ELF-1 (cell line): ENCODE measurements around the gene DNM2.
A peak's percentile ranks its signal among the peaks of the same experiment; 100 is the strongest.

Experiments
- DNase-seq: peaks from one replicate; pipeline ENCODE4 v3.0.0-alpha.2; 2016; ENCODE audit warnings: low read depth, low spot score

DNM2 gene

DNA sequence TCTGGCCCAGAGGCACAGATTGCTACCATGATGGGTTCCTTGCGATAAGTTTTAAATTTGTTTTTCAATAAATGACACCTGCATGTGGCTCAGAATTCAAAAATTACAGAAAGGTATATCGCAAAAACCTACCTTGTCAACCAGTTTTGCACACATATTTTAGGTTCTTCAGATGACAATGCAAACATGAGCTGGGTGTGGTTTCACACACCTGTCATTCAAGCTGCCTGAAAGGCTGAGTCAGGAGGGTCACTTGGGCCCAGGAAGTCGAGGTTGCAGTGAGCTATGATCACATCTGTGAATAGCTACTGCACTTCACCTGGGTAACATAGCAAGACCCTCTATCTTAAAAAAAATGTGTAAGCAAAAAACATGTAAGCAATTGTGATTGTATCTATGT lies 56.1 kb downstream of the DNM2 start:
- no peak for DNase-seq

- no peak for DNase-seq
These were observed 57.0 kb downstream of the DNM2 start for GRCh38 chr19:10774893-10775292.

DNA sequence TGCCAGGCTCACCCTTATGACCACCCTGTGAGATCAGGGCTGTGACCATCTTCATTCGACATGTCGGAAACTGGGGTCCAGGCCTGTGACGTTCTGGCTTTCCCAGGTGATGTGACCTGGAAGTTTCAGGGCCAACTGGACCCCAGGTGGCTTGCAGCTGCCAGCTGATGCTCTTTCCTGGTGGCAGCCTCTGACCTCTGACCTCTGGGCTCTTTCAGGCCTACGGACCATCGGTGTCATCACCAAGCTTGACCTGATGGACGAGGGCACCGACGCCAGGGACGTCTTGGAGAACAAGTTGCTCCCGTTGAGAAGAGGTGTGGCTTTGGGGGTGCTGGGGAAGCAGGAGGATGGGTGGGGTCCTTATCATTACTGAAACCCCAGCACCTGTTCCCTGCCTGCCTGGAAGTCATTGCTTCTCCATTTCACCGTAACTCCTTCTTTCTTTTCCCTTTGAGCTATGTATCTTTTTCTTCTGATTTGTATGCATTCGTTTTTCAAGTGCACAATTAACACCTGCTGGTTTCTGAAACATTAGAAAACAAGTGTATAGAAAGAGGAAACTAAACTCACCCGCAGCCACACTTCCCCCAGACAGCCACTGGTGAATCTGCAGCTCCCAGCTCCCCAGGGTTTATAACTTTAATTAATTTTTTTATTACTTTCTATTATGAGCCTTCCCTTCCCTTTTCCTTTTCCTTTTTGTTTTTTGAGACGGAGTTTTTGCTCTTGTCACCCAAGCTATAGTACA lies 59.2 kb downstream of the DNM2 start:
- no peak for DNase-seq

DNA sequence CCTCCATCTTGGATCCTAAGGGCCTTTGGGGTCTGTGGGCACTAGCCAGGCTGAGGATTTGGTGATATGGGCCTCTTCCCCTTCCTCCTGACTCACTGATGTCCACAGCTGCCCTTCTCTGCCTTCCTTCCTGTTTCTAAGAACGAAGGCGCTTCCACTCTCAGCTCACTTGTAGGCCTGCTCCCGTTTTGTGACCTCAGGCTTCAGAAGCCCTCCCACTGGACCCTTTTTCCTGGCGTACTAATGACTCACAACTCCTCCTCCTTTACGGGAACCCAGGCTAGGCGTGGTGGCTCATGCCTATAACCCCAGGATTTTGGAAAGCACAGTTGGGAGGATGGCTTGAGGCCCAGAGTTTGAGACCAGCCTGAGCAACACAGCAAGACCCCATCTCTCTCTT lies 62.5 kb downstream of the DNM2 start:
- no peak for DNase-seq

DNA sequence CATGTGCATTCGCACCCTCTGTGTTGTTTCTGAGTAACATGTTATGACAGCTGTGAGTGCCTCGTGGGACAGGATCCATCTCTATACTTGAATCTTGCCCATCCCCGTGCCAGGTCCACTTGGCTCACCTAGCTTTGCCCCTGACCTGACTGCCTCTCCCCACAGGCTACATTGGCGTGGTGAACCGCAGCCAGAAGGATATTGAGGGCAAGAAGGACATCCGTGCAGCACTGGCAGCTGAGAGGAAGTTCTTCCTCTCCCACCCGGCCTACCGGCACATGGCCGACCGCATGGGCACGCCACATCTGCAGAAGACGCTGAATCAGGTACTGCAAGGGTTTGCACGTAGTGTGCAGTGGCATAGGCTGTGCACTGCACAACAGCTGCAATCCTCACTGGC lies 64.9 kb downstream of the DNM2 start:
- no peak for DNase-seq

- no peak for DNase-seq
These were observed 66.4 kb downstream of the DNM2 start for GRCh38 chr19:10784257-10784656.

- DNase-seq = no peak
These were observed 70.3 kb downstream of the DNM2 start for GRCh38 chr19:10788146-10788545.

DNA sequence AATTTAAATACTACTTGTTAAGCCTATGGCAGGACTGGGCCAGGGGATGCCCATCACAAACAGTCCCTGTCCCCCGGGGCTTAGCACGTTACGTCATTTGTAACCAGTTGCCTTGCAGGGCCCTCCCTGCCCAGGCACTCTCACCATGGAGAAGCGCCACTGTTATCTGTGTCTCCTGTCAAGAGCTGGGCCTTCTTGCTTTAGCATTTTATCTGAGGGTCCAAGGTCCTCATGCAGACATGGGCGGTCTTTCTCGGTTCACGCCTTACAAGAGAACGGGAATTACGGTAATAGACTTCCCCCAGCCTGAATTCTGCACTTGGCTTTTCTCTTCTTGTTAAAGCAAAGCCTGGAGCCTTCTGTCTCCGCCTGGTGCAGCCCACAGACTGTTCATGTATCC lies 72.0 kb downstream of the DNM2 start:
- no peak for DNase-seq

DNA sequence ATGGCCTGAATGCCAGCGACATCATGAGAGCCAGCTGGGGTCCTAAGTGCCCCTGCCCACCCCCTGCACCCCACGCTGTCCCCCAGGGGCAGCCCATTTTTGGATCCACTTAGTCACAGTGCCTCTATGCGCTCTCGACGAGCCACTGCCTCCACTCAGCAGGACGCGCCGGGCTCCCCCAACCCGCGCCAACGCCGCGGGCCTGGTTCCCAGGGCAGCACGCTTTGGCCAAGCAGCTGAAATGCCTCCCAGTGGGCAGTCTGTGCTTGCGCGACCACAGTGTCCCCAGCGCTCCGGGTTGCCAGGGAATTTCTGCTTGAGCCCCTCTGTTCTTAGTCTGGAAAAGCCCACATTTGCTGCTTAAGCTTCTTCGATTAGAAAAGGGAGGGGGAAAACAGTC lies 78.8 kb downstream of the DNM2 start:
- DNase-seq = no peak

- no peak for DNase-seq
These were observed 79.2 kb downstream of the DNM2 start for GRCh38 chr19:10797078-10797477.

DNA sequence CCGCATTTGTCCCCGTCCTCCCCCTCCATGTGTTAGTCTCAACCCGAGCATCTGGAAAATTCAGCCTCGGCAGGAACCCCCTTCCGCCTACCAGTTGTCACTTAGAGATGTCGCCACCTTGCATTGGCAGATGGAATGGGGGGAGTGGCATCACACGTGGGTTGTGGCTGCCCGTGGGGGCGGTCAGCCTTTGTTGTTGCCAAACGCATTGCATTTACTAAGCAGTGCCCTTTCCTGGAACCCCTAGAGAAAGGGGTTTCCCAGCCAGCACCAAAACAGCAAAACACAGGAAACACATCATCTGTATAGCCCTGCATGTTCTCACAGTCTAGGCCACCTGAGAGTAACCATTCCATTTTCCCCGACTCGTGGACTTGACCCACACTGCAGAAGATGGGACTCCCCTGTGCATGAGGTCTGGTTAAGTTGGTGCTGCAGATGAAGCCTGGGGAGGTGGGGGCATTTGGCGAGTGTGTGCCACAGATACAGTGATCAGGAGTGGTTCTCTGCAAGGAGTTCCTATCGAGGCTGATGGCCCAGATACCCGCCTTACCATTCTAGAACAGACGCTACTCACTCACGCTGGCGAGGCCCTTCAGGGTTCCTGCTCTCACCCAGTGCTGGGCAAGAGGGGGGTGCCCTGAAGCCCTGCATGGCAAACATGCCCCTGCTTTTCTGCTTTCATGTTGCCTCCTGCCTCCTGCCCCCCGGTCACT lies 79.8 kb downstream of the DNM2 start:
- DNase-seq = no peak

GRCh38 chr19:10800488-10800887 lies 82.6 kb downstream of the DNM2 start:
- no peak for DNase-seq

DNA sequence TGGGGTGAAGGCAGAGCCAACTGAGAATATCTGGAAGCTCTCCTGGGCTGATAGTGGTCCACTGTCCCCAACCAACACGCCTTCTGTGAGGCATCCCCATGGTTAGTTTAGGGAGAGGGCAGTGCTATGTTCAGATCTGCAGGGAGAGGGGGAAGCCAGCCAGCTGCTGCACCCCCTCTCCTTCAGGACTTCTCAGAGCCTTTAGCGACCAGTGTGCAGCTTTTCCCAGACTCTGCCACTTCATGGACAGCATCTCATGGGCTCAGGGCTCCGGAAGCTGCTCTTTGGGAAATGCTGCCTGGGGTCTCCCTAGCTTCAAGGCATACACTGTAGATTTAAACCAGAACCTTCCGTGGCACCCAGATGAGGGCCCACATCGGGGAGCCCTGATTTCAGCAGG lies 84.6 kb downstream of the DNM2 start:
- no peak for DNase-seq

GRCh38 chr19:10803252-10803651 lies 85.4 kb downstream of the DNM2 start:
- DNase-seq = no peak

GRCh38 chr19:10805065-10805757 lies 87.3 kb downstream of the DNM2 start:
- DNase-seq = no peak

DNA sequence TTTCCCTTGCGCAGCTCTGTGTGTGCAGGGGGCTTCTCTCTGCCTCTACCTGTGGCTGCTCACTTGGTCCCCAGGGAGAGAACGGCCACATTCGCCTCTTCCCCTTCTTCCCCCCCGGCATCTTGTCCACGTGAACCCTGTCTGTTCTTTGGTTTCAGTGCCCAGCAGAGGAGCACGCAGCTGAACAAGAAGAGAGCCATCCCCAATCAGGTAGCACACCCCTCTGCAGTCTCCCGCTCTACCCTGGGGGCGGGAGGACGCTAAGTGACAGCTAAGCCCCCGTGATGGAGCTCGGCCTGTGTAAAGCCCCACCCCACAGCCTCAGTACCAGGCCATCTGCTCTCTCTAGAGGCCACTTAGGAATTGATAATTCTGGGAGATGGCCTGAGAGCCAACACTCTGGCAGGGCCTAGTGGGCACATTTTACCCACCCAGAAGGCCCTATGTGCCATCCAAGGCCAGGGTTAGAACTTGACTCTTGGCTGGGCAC lies 87.9 kb downstream of the DNM2 start:
- no peak for DNase-seq

DNA sequence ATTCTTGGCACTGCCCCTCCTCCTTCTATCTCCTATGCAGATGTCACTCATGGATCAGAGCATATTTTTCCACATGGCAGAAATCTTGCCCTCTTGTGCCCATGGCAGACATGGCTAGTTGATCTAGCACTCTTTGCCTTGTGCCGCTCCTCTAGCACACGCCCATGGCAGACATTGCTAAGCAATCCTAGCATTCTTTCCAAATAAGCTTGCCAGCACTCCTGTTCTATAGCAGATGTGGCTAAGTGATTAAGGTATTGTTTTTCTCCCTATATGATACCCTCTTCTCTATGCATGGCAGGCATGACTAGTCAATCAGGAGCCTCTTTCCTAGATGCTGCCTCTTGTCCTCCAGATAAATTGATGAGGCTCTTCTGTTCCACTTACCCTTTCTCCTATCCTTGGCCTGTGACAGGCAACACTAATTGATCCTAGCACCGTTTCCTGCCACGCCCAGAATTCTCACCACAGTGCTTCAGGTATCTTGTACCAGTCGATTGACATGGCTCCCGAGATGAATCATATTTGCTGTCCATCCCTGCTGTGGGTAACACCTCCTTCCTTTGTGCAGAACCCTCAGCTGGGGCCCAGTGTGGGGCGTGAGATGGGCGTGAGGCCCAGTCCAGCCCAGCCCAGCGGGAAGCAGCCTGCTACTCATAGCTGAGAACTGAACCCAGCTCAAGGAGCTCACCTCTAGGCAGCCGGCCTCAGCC lies 91.2 kb downstream of the DNM2 start:
- DNase-seq = no peak

DNA sequence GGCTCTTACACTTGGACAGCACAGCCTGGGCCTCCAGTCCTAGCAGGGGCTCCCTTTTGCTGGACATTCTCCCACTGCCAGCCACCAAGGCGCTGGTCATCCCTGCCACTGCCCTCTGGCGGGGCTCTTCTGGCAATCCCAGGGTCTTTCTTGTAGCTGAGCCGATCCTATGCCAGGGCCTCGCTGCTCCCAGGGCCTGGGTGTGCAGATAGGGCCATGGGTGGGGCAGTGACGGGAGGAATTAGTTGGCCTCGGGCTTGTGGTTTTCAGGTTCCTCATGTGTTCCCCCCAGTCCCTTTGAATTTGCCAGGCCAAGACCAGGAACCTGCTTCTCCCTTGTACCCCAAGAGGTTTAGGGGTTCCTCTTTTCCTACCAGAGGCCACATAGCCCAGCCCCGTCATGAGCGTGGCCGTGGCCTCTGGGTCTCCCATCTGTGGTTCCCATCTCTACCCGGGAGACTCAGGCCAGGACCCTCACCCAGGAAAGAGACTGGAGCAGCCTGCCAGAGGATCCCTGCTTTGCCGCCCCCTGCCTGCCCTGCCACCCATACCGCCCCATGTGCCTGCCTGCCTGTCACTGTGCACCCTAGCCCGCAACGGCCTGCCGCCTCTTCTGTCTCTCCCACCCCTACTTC lies 91.9 kb downstream of the DNM2 start:
- no peak for DNase-seq

DNA sequence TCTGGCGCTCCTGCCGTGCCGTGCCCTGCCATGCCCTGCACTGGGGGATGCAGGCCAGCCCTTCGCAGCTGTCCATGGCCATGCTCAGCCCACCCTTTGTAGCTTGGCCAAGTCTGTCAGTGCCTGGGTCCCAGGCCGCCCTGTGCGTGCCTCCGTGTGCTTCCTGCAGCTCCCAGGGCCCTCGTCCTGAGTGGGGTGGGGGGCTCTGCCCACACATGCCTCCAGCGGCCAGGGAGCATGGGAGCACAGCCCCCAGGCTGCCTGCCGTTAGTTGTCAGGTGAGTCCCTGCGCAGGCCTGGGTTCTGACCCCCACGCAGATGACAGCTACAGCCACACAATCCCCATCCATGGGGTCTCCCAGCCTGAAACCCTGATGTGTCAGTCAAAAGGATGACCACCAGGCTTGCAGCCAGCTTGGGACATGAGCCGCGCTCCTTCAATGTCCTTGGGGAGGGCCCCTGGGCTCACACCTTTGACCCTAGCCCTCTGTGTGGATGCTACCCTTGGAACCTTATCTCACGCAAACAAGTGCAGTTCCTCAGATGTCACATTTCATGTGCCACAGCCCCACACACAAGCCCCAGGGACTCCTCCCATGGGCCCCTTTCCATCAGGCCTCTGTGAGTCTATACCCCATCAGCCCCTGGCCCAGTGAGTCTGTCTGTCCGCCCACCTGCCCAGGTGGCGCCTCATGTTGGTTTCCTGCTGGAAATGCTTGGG lies 93.7 kb downstream of the DNM2 start:
- DNase-seq = no peak

DNA sequence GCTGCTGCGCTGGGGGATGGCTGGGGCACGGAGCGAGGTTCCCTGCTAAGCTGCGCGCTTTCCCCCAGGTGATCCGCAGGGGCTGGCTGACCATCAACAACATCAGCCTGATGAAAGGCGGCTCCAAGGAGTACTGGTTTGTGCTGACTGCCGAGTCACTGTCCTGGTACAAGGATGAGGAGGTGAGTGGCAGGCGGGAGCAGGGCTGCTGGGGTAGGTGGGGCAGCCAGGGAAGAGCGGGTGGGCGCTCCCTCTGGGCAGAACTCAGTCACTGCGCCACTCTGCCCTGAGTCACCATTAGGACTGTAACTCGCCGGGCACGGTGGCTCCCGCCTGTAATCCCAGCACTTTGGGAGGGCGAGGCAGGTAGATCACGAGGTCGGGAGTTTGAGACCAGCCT lies 94.3 kb downstream of the DNM2 start:
- peak; percentile 23 for DNase-seq

DNA sequence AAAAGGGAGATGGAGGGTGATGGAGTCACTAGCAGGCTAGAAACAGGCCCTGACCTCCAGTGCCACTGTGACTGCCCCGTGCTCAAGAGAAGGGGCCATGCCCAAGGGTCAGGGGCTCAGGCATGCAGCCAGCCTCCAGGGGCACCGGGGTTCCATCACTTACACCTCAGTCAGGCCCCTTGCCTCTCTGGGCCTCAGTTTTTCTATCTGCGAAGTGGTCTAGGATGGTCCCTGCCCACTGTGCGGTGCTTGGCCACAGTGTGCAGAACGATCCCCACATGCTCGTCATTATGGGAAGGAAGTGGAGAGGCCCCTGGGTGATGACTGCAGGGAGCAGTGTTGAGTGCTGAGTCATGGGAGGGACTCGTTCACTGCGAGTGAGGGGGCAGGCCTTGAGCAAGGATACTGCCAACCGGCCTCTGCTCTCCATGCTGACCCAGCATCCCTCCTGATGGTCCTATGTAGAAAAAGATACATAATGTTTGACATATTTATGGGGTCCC lies 95.1 kb downstream of the DNM2 start:
- peak; percentile 27 for DNase-seq
